NCI-H524 treated with DMSO at 0.1 percent for 48 hours (cell line): ENCODE data around the gene ZNF17.
"Not testable (repeated sequence)": the region's sequence is repeated elsewhere in the genome, so short reads cannot be mapped to it uniquely, and the experiment has no call there.

Experiments
- DNase-seq: peaks from one replicate; lab custom pipeline; 2025; lab: John Stamatoyannopoulos, UW

ZNF17 gene

DNA sequence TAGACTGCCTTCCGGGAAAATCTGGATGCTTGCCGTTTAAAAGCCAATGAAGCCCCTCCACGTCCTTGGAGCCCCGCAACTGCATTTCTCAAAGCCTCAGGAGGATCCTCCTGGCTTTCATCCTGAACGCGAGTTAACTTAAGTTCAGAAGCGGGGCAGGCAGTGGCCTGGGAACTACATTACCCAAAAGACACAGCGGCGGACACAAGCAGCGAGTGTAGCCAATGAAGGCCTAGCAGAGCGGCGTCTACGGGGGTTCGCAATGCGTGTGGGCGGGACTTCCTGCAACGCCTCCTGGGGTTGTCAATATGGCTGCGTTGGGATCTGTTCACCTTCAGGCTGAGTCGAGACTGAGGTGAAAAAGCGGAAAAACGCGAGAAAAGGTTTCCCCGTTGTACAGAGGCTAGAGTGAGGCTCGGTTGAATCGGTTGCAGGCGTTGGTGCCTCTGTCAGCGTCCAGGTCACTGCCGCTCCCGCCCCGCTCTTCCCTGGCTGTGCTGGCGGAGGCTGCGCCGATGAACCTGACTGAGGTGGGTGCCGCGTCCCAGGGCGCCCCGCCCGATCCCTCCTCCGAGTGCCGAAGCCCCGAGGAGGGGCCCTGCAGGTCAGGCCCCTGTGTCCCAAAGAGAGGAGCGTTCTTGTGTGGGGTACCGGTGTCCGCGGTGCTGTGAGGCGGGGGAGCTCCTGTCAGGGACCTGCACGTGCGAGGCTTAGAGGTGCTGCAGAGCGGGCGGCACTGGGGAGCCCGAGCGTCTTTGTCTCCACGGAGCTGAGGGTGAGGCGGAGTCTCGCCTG is at the start of gene ZNF17:
Gene ZNF17, plus strand, starts transcription at position 285 of the 795 bp plus-strand sequence. CDS start 2,455 bp downstream, outside the sequence.
- DNase-seq = peak; percentile 74

DNA sequence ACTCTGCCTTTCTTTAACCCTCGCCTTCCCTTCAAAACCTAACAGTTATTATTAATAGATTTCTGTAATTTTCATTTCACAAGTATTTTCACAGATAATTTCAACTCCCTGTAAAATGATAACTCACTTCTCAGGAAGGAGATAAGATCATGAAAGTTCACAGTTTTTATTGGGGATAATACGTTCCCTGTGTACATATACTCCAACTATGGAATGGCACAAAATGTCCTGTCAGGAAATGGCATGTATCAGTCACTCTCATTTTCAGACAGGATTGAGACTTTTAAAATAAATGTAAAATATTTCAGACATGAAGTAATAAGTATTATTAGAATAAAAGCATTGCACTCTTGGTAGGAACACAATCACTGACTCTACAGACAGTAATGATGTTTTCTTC is 48.5 kb upstream of the ZNF17 start:
- DNase-seq = no peak

DNA sequence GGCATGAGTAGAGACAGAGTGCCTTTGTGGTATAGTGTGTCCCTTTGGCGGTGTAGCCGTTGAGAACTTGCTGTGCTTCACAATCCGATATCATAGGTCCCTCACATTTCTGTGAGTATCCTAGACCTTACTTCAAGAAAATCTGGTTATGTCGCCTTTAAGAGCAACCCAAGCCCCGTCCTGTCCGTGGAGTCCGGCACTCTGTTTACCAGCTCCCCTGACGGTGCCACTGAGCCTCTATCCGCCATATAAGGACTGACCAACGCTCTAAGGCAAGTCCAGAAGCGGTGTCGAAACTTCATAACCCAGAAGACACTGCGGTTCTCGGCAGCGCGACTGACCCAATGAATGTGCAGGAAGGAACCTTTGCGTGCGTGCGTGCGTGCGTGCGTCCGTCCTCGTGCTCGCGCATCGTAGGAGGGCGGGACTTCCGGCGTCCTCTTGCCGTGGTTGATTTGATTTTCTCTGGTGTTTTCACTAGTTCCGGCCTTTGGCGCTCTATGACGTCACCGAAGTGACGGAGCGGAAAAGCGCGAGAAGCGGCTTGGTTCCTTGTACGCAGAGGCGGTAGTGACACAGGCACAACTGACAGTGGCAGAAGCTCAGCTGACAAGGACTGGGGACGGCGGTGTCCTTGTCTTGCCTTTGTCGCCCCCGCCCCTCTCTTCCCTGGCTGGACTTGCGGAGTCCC is 47.8 kb upstream of the ZNF17 start, which contains the start of the genes TRAPPC2B and ZNF547:
Gene TRAPPC2B, plus strand, starts transcription at position 555 of the 691 bp plus-strand sequence. CDS start 1,283 bp downstream, outside the sequence.
Gene ZNF547, plus strand, starts transcription at position 555 of the 691 bp plus-strand sequence. CDS start 5,005 bp downstream, outside the sequence.
- DNase-seq = peak; percentile 88

DNA sequence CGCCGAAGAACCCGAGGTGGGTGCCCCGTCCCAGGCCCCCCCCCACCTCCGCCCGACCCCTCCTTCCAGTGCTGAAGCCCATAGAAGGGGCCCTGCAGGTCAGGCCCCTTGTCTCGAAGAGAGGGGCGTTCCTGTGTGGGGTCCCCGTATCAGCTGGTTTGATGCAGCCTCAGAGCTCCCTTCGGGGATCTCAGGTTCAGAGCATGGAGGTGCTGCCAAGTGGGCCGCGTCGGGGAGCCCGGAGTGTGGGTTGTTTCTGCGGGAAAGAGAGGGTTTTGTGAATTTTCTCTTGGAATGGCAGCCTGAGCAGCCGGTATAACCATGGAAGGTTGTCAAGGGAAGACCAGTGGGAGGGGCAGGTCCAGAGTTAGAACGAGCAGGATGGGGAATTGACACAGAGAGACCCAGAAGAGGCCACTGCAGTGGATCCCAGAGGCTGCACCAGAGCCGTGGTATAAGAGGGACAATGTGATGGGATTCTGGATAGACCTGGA is 47.2 kb upstream of the ZNF17 start:
- no peak for DNase-seq

DNA sequence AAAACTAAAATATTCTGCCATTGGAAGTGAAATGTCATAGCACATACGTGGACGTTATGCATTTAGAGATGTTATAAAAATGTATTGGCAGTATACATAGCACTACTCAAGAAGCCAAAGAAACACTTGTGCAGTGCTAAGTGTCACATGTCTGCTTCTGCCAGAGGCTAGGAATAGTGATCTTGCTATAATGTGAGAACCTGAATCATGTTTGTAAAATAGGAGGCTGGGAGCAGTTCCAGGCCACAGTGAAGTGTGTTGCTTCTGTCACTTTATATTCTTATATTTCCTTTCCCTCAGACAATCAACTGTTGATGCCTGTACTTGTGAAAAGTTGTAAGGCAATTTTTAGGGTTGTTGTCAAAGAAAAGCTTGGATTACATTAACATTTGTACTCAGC is 44.2 kb upstream of the ZNF17 start:
- DNase-seq = no peak

DNA sequence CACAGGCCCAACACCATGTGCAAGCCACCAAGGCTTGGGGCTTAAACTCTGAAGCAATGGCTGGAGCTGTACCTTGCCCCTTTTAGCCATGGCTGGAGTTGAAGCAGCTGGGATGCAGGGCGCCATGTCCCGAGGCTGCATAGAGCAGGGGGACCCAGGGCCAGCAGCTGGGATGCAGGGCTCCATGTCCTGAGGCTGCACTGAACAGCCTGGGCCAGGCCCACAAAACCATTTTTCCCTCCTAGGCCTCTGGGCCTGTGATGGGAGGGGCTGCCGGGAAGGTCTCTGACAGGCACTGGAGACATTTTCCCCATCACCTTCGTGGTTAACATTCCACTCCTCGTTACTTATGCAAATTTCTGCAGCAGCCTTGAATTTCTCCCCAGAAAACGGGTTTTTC is 36.8 kb upstream of the ZNF17 start:
- DNase-seq = no peak

DNA sequence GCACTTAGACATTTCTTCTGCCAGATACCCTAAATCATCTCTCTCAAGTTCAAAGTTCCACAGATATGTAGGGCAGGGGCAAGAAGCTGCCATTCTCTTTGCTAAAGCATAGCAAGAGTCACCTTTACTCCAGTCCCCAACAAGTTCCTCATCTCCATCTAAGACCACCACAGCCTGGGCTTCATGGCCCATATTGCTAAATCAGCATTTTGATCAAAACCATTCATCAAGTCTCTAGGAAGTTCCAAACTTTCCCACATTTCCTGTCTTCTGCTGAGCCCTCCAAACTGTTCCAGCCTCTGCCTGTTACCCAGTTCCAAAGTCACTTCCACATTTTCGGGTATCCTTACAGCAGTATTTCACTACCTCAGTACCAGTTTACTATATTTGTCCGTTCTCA is 36.3 kb upstream of the ZNF17 start:
- not testable (repeated sequence) for DNase-seq

DNA sequence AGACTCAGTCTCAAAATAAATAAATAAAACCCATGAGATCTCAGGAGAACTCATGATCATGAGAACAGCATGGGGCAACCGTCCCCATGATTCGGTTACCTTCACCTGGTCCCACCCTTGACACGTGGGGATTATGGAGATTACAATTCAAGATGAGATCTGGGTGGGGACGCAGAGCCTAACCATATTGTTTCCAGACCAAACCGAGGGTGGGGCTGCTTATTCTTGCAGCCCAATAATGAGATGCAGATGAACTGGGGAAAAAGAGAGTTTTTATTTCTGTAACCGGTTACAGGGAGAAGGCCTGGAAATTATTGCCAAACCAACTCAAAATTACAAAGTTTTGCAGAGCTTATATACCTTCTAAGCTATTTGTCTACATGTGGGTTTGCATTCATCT is 34.8 kb upstream of the ZNF17 start:
- DNase-seq = no peak

DNA sequence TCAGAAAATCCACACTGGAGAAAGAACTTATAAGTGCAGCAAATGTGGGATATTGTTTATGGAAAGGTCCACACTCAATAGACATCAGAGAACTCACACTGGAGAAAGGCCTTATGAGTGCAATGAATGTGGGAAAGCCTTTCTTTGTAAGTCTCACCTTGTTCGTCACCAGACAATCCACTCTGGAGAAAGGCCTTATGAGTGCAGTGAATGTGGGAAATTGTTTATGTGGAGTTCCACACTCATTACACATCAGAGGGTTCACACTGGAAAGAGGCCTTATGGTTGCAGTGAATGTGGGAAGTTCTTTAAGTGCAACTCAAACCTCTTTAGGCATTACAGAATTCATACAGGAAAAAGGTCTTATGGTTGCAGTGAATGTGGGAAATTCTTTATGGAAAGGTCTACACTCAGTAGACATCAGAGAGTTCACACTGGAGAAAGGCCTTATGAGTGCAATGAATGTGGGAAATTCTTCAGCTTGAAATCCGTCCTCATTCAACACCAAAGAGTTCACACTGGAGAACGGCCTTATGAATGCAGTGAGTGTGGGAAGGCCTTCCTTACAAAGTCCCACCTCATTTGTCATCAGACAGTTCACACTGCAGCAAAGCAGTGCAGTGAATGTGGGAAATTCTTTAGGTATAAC is 33.3 kb upstream of the ZNF17 start:
- DNase-seq = no peak

DNA sequence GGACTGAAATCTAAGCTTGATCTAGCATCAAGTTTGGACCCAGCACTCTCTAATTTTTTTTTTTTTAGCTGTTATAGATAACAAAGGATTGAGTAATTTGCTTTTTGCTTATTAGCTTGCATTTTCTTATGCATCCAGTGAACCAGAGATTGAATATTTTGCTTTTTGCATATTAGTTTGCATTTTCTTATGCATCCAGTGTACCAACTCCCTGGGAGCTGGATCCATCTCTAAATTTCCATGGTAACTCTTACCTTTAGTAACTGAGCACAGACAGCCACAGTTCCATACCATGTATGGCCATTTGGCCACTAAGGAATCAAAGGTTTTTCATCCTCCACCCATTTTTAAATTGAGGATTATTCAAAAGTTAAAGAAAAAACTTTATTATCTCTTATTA is 30.0 kb upstream of the ZNF17 start:
- DNase-seq = no peak

DNA sequence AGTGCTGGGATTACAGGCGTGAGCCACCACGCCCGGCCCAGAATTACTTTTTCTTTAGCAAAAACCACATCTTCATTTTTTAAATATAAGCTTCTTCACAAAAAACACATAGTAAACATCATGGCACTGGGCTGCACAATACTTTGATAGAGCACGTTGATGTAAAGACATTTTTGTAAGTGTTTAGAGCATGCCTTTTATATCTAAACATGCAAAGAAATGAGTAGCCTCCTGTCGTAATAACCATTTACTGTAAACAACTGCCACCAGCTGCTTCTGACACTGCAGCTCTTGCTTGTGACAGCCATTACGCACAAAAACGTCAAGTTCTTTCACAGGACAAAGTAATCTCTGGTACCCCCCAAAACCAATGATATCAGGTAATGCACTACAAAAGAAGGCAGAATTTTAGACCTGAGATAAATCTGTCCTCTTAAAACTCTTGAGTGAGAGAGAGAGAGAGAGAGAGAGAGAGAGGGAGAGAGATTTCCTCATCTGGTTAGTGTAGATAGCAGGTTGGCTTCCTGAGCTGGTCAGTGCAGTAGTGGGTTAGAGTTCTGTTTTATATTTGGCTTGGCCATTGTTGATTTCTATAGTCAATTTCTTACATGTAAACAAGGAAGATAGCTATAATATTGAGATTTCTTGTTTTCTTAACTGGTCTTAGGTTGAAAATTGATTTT is 28.0 kb upstream of the ZNF17 start:
- DNase-seq = no peak

DNA sequence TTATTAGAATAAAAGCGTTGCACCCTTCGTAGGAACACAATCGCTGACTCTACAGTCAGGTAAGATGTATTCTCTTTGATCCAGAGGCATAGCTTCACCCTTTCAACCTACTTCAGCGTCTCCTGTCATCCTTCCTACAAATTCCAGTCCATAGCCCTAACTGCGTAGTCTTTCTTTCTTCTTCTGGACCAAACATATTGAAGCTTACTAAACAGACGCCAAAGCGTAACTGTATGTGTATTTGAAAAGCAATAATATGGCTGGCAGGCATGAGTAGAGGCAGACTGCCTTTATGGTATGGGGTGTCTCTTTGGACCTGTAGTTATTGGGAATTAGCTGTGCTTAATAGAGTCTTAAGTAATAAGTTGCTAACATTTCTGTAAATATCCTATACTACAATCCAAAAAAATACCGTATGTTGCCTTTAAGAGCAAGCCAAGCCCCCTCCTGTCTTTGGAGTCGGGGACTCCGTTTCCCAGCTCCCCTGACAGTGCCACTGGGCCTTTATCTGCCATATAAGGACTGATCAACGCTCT is 21.7 kb upstream of the ZNF17 start:
- DNase-seq = no peak

DNA sequence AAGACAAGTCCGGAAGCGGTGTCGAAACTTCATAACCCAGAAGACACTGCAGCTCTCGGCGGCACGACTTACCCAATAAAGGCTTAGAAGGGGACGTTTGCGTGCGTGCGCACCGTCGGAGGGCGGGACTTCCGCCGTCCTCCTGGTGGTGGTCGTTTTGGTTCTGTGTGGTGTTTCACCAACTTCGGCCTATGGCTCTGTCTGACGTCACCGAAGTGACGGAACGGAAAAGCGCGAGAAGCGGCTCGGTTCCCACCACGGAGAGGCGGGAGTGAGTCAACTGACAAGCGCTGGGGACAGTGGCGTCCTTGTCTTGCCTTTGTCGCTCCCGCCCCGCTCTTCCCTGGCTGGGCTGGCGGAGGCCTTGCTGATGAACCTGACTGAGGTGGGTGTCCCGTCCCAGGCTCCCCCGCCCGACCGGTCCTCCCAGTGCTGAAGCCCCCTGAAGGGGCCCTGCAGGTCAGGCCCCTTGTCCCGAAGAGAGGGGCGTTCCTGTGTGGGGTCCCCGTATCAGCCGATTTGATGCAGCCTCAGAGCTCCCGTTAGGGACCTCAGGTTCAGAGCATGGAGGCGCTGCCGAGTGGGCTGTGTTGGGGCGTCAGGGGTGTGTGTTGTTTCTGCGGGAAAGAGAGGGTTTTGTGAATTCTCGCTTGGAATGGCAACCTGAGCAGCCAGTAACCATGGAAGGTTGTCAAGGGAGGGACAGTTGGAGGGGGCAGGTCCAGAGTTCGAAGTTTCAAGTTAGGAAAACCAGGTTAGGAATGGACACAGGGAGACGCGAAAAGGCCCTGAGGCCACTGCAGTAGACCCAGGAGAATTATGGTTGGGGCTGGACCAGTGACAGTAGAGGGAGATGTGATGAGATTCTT is 21.0 kb upstream of the ZNF17 start, which contains the start of gene ZNF548:
Gene ZNF548, plus strand, starts transcription at position 125 of the 869 bp plus-strand sequence. Its CDS starts 246 bp downstream, at position 371.
- peak; percentile 94 for DNase-seq

DNA sequence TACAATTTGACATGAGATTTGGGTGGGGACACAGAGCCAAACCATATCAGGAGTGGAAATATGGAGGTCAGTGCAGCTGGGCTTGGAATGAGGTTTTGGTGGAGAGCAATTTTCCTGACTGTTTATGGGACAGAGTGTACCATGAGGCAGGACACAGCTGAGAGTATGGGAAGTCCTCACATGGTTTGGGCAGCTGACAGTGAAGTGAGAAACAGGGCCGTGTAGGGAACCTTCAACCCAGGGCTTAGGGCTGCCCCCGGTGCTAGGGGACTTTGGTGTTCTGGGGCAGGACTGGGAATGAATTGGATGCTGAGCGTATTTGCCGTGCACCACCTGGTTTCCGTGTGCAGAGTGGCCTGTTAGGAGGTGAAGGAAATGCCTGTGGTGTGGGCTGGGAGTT is 15.3 kb upstream of the ZNF17 start:
- DNase-seq = no peak

DNA sequence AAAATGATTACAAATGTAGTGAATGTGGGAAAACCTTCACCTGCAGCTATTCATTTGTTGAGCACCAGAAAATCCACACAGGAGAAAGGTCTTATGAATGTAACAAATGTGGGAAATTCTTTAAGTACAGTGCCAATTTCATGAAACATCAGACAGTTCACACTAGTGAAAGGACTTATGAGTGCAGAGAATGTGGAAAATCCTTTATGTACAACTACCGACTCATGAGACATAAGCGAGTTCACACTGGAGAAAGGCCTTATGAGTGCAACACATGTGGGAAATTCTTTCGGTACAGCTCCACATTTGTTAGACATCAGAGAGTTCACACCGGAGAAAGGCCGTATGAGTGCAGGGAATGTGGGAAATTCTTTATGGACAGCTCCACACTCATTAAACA is 12.1 kb upstream of the ZNF17 start:
- no peak for DNase-seq

DNA sequence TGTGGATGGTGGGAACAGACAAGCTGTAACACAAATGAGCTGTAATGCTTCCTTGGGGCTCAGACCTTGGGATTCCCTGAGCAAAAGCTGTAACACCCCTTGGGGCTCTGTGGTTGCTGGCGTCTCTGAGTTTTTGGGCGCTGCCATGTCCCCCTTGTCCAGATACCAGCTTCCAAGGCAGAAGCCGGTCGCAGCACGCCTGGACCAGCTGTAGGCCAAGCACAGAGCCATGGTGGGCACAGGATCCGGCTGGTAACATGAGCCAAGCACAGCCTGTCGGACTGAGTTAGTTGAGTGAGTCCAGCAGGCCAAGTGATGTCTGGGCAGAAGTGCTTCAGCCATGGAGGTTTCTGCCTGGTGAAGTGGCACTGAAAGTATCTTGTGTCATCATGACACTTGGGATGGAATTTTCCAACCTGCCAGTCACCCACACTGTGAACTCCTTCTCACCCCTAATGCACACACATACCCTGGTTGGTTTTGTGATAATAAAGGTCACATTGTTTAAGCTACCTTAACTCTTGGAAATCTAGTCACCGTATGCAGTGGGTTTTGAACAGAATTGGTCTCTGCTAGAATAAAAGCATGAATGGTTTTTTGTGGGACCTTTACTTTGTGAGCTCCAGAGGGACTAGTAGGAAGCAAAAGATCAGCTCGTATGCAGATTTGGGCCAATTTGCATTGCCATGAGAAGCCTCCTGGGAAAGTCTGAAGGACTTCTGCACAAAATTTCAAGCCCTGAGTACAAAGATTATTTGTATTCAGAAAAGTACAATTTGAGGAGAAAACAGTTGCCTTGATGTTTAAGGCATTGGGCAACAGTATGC is 7.0 kb upstream of the ZNF17 start:
- DNase-seq = no peak

DNA sequence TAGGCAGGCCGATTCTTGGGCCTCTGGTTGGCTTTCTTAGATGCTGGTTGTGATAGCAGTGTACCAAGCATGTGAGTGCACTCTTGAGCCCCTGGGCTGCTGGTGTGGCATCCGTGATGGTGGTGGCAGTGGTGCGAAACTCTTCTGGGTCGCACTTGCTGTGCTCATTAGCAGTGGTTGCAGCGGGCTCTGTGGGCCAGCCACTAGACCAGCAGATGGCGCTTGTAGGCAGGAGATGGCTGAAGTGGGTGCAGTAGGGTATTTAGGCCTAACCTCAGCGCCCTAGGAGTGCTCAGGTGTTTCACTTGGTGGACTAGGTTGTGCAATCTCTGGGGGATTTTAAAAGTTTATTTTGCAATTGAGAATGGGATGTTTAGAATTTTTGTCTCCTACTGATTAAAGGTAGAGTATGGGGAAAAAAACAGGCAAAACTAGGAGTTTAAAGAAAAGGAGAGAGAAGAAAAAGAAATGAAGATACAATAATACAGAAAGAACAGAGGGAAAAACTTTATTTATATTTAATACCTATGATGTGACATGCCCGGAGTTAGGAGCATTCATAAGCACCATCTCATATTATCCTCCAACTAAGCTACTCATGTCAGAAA is 4.3 kb upstream of the ZNF17 start:
- DNase-seq = peak; percentile 41

DNA sequence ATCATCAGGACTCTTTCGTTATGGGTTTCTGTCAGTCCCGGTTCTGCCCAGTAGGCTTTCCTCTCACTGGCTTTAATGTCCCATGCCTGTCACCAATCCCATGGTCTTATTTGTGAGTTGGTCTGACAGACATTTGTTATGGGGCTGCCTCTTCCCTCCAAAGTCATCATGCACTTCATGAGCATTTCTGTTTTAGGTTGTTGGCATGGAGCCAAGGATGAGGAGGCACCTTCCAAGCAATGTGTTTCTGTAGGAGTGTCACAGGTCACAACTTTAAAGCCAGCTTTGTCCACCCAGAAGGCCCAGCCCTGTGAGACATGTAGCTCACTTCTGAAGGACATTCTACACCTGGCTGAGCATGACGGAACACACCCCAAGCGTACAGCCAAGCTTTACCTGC is 8.5 kb downstream of the ZNF17 start:
- DNase-seq = no peak

DNA sequence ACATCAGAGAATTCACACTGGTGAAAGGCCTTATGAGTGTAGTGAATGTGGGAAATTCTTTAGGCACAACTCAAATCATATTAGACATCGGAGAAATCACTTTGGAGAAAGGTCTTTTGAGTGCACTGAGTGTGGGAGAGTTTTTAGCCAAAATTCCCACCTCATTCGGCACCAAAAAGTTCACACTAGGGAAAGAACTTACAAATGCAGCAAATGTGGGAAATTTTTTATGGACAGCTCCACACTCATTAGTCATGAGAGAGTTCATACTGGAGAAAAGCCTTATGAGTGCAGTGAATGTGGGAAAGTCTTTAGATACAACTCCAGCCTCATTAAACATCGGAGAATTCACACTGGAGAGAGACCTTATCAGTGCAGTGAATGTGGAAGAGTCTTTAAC is 10.1 kb downstream of the ZNF17 start:
- DNase-seq = no peak
